H1 (cell line): ENCODE results near the gene RNF187. TPM values are rescaled to one million over a fixed set of nuclear protein-coding genes. Genes with fewer than 3 reads are reported as not detected.

ENCODE experiments used
- microRNA-seq, 2 experiments: library from miRNA; unstranded; fragments of <30 nt; microRNA quantifications; one replicate each; pipeline versions ENCODE4 to v1.2.0, GENCODE V29; 2016 to 2020; ENCODE audit warnings: borderline microRNAs expressed in 2 of 2, borderline number of aligned reads in 2 of 2, borderline replicate concordance in 1 of 2
- polyA plus RNA-seq, 7 experiments: library from polyadenylated mRNA; depleted of rRNA in 3 of 7; stranded (reverse) in 5 of 7; unstranded in 2 of 7; fragments of >200 nt in 5 of 7; fragments of 200-250 nt in 2 of 7; gene quantifications; 1 replicate in 5 of 7; 2 replicates in 1 of 7; 4 replicates in 1 of 7; pipeline versions ENCODE4 v1.2.1 to v1.2.3, GENCODE V29; 2011 to 2013; ENCODE audit warnings: missing spikeins in 2 of 7, mixed read lengths in 2 of 7
- small RNA-seq: library from polyadenylated mRNA; stranded (forward); fragments of <200 nt; extraction: miRNeasy Mini kit (QIAGEN cat#:217004); gene quantifications from one replicate; pipeline ENCODE3, GENCODE V24; 2013; ENCODE audit not compliant: insufficient read depth
- total RNA-seq: library from RNA; stranded (reverse); fragmentation: NEBNext Ultra II Directional; extraction: Animal tissue kit (Norgen Biotek cat#: 25700); gene quantifications from 2 replicates; pipeline ENCODE4 v1.2.1, GENCODE V29; 2021

Gene RNF187
- total and polyA plus RNA-seq, 2 of the 8 experiments (the other 6 are each of a cell fraction or from before 2014, with no cell fraction given), result 47.0 to 113 TPM

Small RNAs within 50 kb of the gene (microRNA-seq; reads per million reads assigned to microRNA genes)
- gene MIR4666A, result 0 reads per million in 2 experiments

Small RNAs within 50 kb of the gene (small RNA-seq; reads per million reads assigned to genes)
- not detected for gene MIR4666A

Other genes starting within 250 kb of the RNF187 start
- 31.3 and 32.1 TPM in 2 replicates for gene TRIM11, start 80.5 kb upstream of the RNF187 start, total RNA-seq
- gene TRIM11, start 80.5 kb upstream of the RNF187 start, polyA plus RNA-seq (2011; rRNA removed), result 11.1 and 19.6 TPM in 2 replicates
- 2.2 and 2.3 TPM in 2 replicates for gene TRIM17, start 70.5 kb upstream of the RNF187 start, total RNA-seq
- gene TRIM17, start 70.5 kb upstream of the RNF187 start, polyA plus RNA-seq (2011; rRNA removed), result 1.0 and 1.1 TPM in 2 replicates
- gene RHOU, start 248.1 kb downstream of the RNF187 start, total RNA-seq, result 3.4 and 3.5 TPM in 2 replicates
- 3.0 TPM in 2 replicates for gene RHOU, start 248.1 kb downstream of the RNF187 start, polyA plus RNA-seq (2011; rRNA removed)